ENCODE measurements around the gene CACNA1A.
A peak's percentile ranks its signal among the peaks of the same experiment; 100 is the strongest.
"Not testable (repeated sequence)": the region's sequence is repeated elsewhere in the genome, so short reads cannot be mapped to it uniquely, and the experiment has no call there.

CACNA1A gene

DNA sequence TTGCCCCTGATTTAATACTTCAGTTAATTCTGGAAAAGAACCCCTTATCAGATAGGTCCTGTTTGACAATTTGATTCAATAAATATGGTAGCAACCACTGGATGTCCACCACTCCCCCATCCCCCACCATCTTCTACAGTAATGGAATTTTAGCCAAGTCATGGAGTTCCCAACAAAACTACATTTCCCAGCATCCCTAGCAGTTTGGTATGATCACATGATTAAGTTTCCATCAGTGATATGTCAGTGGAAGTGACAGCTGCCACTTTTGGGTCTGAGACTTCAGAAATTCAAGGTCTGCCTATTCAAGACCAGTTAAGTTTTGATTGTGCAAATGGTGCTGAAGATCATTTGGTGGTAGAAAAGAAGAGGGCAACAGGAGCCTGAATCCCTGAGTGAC, 85.5 kb downstream of the CACNA1A start:
- no peak for DNase-seq

DNA sequence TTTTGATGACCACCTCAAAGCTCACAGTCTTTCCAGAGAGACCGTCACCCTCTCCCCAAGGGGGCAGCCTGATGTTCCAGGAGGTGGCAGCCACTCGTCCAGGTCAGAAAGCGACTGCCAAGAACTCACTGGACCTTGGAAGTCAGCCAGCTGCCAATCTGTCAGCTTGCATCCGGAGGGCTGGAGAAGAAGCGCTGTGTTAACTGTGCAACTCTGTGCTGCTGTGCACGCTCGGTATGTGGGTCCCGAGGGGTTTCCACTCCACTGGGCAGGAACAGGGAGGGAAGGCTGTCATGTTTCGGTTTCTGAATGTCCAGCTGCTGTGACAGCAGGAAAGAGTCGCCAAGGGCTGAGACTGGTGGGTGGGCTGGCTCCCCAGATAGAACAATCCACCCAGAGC, 89.2 kb downstream of the CACNA1A start:
- DNase-seq = no peak

DNA sequence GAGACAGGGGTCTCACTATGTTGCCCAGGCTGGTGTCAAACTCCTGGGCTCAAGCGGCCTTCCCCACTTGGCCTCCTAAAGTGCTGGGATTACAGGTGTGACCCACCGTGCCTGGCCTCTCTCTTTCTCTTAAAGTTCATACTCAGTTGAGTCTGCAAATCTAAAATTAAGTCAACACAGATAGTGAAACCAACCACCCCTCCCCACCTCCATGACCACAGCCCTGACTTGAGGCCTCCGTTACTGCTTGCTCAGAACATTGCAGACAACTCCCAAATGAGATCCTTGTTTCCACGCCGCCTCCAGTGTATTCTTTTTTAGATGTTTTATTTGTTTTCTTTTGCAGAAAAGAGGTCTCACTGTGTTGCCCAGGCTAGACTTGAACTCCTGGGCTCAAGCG, 94.4 kb downstream of the CACNA1A start:
- DNase-seq = no peak

DNA sequence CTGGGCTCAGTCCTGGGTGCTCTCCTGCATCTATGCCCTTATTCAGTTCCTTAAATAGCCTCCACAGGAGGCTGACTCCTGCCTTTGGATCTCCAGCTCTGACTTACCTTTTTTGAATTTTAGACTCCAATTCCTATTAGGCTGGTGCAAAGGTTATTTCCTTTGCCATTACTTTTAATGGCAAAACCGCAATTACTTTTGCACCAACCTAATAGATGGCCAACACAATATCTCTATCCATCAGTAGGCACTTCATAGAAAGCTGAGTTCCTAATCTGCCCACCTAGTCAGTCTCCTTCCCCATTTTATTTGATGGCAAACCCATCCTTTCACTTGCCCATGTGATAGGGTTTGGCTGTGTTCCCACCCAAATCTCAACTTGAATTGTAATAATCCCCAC, 95.3 kb downstream of the CACNA1A start:
- DNase-seq = no peak

DNA sequence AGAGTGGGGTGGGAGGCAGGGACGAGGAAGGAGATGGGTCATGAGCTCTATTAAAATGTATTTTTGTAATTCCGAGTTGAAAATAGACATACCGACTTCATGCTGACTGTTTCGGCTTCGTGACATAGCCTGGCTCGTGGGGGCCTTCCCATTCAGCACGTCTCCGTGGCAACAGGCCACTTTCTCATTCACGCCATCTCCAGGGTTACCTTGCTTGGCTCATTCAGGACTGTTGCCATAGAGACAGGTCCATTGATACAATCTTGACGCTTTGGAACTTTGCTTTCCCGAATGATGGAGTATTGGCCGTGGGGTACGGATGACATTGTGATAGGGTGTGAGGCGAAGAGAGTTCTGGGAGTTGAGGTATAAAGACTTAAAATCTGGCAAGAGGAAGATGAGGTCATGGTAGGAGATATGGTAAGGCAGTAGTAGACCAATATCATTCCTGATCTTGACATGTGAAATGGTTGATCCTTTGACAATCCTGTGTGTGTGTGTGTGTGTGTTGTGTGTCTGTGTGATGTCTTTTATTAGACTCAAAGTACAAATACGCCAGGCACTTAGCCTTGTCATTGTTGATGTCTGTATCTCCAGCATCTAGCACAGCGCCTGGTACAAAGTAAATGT, 97.3 kb downstream of the CACNA1A start:
- no peak for DNase-seq

DNA sequence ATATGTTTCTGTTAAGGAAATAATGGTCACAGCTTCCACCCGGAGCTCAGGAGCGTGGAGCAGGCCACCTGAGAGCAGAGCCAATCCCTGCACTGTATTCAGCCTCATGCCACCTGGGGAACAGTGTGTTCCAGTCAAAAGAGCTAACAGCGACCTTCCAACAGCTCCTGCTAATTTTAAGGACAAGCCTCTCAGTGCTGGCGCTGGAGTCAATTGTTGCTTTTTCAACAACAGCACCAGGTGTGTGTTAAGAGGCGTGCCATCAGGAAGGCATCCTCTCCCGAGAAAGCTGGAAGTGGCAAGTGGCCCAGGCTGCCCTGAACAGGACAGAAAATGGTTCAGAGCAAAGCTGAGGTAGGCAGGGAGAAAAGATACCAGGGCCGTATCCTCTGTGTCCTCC, 102.0 kb downstream of the CACNA1A start:
- DNase-seq = no peak

DNA sequence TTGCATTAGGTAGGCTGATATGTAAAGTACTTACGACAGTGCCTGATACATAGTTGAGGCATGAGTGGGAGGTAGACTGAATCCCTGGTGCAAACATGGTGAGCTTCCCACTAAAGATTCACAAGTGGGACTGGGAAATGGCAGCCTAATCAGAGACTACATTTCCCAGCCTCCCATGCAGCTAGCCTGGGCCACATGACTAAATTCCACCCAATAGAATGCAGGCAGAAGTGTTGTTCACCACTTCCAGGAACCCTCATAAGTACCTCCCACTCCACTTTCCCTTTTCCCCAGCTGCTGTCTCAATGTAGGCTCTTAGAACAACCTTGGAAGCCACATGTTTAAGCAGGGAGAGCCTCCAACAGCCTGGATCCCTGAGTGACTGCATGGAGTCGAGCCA, 104.9 kb downstream of the CACNA1A start:
- peak; percentile 26 for DNase-seq

DNA sequence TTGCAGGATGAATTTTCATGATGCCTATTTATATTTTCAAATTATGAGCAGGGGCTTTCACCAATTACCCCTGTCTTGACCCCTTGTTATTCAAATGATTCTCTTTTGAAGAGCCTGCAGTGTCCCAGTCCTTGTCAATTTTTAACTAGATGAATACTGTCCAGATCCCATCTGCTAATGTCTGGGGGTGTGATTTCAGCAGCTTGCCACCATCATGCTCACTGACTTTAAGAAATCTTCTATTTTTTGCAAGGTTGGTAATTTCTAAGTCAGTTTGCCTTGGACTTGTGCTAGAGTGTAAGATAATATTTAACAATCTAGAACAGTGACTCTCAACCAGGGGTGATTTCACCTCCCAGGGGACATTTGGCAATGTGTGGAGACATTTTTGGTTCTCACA, 106.0 kb downstream of the CACNA1A start:
- DNase-seq = no peak

DNA sequence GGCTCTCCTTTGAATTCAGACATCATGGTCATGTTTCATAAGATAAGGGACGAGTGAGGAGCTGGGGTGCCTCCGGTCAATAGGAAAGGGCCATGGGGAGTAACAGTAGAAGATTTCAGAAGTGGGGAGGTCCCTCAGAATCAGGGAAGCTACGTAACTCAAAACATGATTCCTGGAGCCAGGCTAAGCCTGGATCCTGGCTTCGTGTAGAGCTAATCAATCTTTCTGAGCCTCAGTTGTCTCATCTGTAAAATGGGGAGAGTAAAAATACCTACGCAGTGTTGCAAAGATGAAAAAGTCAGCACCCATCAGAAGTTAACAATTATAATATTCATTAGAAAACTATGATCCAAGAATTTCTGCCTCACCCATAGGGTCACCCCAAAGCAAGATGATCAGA, 106.5 kb downstream of the CACNA1A start:
- DNase-seq = no peak

DNA sequence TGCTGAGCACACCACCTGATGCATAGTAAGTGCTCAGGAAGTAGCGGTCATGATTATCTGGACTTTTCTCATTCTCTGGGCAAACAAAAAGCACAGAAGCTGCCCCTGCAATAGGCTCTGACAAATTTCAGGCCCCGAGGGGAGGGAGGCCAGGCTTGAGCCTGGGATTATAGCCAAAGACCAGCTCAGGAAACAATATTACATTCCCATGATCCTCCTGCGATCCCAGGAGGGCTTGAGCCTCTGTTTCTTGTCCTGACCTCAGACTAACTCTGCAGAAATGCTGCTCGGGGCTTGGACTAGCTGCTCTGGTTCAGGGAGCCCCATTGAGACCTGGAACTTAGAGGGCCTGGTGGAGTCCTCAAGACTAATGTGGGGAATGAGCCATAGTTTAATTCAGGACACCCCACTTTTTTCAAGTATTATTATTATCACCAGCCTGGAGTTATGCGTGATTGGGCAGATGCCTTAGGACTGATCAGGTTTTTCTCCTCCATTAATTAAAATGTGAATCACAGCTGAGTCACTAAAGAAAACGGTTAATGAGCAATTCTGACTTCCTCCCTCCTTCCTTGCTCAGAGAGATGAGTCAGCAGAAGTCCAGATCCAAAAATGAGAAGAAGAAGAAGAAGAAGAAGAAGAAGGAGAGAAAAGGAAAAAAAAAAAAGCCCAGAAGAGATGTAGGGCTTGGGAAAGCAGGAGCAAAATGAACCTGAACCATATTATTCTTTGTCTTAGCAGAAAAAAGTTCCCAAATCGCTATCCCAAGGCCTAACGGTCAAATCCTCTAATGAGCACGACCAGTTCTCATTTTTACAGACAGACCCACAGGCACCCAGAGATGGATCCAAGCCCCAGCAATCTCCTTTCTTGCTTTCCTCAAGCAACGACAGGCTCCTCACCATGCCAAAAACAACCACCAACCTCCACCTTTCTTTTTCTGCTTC, 107.2 kb downstream of the CACNA1A start:
- DNase-seq = no peak

DNA sequence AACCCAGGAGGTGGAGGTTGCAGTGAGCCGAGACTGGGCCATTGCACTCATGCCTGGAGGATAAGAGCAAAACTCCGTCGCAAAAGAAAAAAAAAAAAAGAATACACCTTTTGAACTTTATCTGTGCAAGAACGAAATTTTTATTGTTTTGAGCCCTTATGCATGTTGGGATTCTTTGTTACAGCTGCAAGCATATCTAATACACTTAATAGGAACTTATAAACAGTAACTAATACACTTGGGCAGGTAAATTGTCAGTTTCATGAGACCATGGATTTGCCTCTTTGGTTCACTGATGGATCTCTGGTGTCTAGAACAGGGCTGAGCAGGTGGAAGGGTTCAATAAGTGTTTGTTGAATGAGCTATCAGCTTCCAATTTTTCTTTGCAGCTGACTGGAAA, 108.1 kb downstream of the CACNA1A start:
- DNase-seq = no peak

DNA sequence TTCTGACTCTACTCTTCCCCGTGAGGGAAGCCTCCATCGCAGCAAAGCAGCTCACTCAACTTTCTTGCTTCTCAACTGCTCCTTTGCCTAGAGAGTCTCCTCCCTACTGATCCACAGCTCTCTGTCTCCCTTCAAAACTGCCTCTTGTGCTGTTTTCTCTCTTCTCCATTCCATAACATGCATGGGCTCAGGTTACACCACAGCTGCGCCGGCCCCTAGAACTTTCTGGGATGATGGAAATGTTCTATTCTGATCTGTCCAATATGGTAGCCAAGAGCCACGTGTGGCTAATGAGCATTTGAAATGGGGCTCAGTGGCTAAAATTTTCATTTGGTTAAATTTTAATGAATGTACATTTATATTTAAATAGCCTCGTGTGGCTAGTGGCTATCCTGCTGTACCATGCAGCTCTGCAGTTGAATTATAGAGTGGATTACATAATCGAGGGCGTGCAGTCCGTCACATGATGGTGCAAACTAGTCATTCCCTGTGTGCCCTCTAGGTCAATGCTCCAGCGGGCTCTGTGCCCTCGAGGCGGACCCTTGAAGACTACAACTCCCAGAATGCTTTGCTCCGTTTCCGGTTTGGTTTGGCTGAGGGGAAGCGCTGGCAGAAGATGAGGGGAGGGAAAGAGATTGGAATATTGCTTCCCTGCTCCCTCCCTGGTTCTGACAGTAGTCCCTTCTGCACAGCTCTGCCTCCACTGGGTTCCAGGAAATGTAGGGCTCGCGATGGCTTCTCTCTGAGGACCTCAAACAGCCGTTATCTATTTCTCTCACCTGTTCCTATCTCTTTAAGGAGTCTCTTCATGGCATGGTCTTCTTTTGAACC, 109.8 kb downstream of the CACNA1A start:
- peak; percentile 19 for DNase-seq

DNA sequence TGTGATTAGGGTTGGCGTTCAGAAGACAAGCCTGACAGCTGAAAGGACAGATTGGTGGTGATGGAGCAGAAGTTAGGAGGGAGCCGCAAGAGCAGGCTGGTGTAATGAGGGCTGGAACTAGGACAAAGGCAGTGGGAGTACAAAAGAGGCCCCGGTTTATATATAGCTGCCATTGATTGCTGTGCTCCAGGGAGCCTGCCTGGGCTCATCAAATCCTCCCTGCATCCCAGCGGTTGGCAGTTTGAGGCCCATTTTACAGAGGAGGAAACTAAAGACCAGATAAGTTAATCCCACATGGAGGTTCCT, 123.7 kb downstream of the CACNA1A start:
- no peak for DNase-seq

DNA sequence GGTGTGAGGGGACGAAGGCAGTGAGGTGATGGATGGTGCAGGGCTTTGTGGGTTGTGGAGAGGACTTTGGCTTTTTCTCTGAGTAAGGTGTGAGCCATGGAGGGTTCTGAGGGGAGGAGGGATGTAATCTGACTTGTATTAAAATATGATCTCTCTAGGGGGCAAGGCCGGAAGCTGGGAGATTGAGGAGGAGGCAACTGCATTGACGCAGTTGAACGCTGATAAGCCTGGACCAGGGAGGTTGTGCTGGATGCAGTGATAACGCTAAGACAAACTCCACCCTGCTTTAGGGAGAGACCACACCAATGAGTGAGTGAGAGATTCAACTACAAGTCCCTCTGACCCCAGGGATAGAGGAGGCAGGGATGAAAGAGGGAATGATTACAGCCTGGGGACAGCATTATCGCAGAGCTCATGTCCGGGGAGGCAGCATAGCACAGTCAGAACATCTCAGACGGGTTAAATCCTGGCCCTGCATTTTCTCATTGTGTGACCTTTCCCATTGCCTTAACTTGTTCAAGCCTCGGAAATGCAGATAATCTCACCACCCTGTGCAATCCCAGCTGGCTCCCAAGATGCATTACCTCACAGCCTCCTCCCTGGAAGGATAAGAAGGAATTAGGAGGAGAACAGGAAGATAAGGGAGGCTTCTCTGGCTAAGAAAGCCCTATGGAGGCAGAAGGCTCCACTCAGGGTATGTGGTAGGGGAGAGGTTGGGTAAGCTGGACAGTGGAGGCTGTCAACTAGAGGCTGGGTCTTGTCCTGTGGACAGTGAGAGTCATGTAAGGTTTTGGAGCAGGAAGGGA, 124.2 kb downstream of the CACNA1A start:
- no peak for DNase-seq

DNA sequence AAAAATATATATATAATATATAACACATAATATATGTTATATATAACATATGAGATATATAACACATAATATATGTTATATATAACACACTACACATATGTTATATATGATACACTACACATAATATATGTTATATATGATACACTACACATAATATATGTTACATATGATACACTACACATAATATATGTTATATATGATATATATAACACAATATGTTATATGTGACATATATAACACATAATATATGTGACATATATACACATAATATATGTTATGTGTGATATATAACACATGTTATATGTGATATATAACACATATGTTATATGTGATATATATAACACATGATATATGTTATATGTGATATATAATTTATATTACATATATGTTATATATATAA, 129.7 kb downstream of the CACNA1A start:
- no peak for DNase-seq

DNA sequence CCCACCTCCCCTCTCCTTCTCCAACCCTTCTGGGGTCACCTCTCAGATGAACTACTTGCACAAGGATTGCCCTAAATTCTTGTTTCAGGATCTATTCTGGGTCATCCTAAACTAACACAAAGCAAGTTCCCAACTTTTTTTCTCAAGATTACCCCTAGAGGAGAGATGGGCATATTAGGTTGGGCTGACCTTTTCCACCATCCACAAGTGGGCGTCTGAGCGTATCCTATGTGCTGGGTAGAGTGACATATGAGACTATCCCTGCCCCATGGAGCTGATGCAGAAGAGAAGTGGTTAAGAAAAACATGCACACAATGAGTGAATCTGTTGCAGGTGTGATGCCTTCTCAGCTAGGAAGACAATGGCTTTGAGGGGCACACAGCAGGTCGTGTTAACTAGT, 132.7 kb downstream of the CACNA1A start:
- no peak for DNase-seq

DNA sequence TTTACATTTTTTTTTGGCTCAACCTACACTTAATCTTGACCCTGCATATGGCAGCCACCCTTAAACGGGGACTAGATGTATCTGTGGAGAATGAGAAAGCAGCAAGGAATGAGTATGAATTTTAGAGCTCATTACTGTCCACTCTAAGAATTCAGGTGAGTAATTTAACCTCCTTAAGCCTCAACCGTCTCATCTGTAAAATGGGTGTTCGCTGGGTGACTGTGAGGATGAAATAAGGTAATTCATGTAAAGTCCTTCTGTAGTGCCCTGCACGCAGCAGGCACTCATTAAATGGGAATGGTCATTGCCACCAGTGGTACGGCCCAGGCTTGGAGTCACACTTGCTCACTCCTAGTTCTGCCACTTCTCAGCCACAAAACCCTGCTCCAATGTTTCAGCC, 135.3 kb downstream of the CACNA1A start:
- no peak for DNase-seq

DNA sequence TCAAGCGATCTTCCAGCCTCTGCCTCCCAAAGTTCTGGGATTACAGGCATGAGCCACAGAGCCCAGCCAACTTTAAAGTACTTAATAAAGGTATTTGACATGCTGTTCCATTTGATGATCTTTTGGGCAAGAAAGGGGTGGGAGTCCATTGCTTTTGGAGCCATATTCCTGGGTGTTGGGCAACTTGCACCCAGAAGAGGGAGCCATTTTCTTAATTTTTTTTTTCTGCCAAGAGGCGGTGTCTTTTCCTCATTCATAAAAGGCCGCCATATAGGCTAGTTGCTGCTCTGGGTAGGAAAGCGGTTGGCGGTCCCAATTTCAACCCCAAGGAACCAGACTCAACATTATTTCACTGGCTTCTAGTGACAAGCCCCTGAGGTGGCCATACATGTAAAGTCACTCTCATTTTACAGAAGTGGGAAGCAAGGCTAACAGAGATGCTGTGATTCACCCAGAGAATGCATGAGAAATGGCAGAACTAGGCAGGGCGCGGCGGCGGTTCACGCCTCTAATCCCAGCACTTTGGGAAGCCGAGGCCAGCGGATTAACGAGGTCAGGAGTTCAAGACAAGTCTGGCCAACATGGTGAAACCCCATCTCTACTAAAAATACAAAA, 139.6 kb downstream of the CACNA1A start:
- DNase-seq = no peak

DNA sequence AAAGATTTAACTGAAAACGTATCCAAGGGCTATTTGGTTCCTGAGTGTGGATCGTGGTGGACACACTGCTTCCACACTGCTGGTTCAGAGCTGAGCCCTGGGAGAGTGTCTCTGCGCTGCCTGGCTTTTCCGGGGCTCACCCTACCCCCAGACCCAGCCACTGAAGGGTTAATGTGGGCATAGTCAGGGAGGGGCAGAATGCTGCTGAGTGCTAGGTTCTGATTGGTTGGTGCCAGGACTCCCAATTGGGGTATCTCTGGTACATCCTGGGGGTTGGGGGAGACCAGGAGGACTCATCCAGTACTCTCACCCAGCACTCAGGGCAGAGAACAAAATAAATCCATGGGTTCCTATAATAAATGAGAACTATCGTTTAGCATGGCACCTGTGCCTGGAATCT, 142.3 kb downstream of the CACNA1A start:
- no peak for DNase-seq

DNA sequence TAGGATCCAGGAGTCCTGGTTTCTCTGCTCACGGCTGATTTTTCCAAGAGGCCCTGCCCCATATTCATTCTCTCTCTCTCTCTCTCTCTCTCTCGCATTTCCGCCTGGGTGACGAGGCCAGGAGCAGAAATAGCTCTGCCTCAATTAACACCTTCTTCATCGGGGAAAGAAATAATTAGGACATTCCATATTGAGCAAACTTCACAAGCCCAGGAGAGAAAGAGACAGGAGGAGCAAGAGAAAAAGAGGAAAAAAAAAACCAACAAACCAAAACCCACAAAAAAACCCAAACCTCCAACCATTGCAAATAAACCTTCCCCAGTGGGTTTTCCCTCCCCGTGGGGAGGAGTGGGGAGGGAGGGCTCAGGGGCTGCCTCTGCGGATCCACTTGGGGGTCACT, 143.0 kb downstream of the CACNA1A start:
- DNase-seq = no peak

DNA sequence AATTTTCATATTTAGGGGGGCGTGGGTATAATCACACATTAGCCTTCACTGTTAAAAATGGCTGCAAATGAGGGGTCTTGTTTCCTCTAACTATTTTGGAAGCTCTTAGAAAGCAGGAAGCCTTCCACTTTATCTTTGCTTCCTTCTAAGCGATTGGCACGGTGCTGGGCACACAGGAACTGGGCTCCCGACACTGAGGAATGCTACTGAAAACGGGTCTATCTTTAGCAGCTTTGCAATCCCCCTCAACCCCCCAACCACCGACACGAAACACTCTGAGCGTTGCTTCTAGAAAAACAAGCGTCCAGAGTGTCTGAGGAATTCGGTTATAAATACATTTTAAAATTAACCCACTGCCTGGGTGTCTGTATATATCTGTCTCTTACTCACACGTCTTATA, 143.6 kb downstream of the CACNA1A start:
- DNase-seq = no peak

DNA sequence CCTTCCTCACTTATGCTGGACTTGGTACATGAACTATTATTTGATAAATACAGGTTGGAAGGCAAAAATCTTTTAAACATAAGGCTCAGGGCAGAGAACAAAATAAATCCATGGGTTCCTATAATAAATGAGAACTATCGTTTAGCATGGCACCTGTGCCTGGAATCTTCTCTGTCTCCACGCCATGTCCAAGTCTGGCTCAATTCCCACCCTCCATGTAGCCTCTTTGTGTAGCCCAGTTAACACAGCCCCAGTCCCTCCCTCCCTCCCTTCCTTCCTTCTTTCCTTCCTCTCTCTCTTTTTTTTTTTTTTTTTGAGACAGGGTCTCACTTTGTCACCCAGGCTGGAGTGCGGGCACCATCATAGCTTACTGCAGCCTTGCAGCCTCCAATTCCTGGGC, 144.6 kb downstream of the CACNA1A start:
- not testable (repeated sequence) for DNase-seq

Data from MV-4-11 (cell line).